Measurements from ENCODE around the gene GNGT2. TPM values are rescaled to one million over a fixed set of nuclear protein-coding genes. Genes with fewer than 3 reads are reported as not detected.

GNGT2 gene
- total and polyA plus RNA-seq, 4 donors, result 0.23 to 2.2 (median 1.1) TPM

GRCh38 chr17:49229805-49230600 lies 19.6 kb upstream of the GNGT2 start:
- H3K9me3 ChIP-seq (ENCODE audit: control insufficient read depth in 4 of 4, low read length in 3 of 4), result no peaks in the 10 kb centered on the region
- peak; percentile 44 for DNase-seq (ENCODE audit: low spot score)
- H3K27me3 ChIP-seq (ENCODE audit: control insufficient read depth in 4 of 4, insufficient read depth in 4 of 4, low read length in 3 of 4), result no peaks in the 10 kb centered on the region
- H3K4me3 ChIP-seq (ENCODE audit: low read depth in 1 of 3, low read length in 3 of 3), result peak overlapping the region in 1 of 3 donors; percentile 29
- H3K9ac ChIP-seq (ENCODE audit: low read depth in 1 of 2, low read length in 2 of 2), result no peak overlapping the region
- TF ChIP-seq NR2F2 (IDR thresholded peaks at IDR 0.05), result no peak
- TF ChIP-seq RXRA (IDR thresholded peaks at IDR 0.05), result no peak
- TF ChIP-seq TAF1 (conservative IDR thresholded peaks at IDR 0.05), result no peak
- no peak for TF ChIP-seq ATF3 (IDR thresholded peaks at IDR 0.05)
- no peak for TF ChIP-seq ZBTB33 (IDR thresholded peaks at IDR 0.05)
- TF ChIP-seq HNF4G (IDR thresholded peaks at IDR 0.05), result no peak
- no peak for TF ChIP-seq RAD21 (IDR thresholded peaks at IDR 0.05)
- no peak for TF ChIP-seq HNF4A (conservative IDR thresholded peaks at IDR 0.05)
- no peak for TF ChIP-seq REST (IDR thresholded peaks at IDR 0.05)
- TF ChIP-seq EGR1 (IDR thresholded peaks at IDR 0.05; ENCODE audit: low read depth in 2 of 2), result no peak
- TF ChIP-seq CTCF (IDR thresholded peaks at IDR 0.05; ENCODE audit: low read depth, low read length, missing input control), result no peak
- TF ChIP-seq FOXA1 (IDR thresholded peaks at IDR 0.05), result no peak
- no peak for TF ChIP-seq YY1 (IDR thresholded peaks at IDR 0.05)
- no peak for TF ChIP-seq FOXA2 (IDR thresholded peaks at IDR 0.05)
- no peak for TF ChIP-seq GABPA (IDR thresholded peaks at IDR 0.05 in 1 of 2, conservative IDR thresholded peaks at IDR 0.05 in 1 of 2)
- TF ChIP-seq MAX (IDR thresholded peaks at IDR 0.05), result no peak
- TF ChIP-seq JUND (IDR thresholded peaks at IDR 0.05), result no peak
- no peak for TF ChIP-seq SP1 (IDR thresholded peaks at IDR 0.05)
- no peak overlapping the region for H3K27ac ChIP-seq (ENCODE audit: low read depth in 1 of 2, low read length in 2 of 2)
- no peaks in the 10 kb centered on the region for H3K36me3 ChIP-seq (ENCODE audit: control insufficient read depth in 4 of 4, insufficient read depth in 3 of 4, low read depth in 1 of 4, low read length in 3 of 4)
- H3K4me1 ChIP-seq (ENCODE audit: control insufficient read depth in 4 of 4, insufficient read depth in 4 of 4, low read length in 3 of 4), result peaks cover 0 to 5% (median 3%) of the 10 kb centered on the region in 4 donors
- 8% methylated on average over 36 of the region's 36 CpGs for whole genome bisulfite sequencing

Measured in liver (tissue), 9 donors.